ENCODE results near the gene KCTD21.

Gene KCTD21

GRCh38 chr11:78192223-78192719, 3.8 kb upstream of the KCTD21 start:
- no peak for TF ChIP-seq TAF1 (IDR thresholded peaks at IDR 0.05; ENCODE audit: borderline replicate concordance, insufficient read depth, low read length)
- TF ChIP-seq REST (IDR thresholded peaks at IDR 0.05; ENCODE audit: insufficient read depth in 1 of 2, low read depth in 2 of 2, low read length in 2 of 2) = no peak
- TF ChIP-seq SIN3A (IDR thresholded peaks at IDR 0.05; ENCODE audit: borderline replicate concordance, insufficient read depth, low read length) = no peak
- no peak for TF ChIP-seq POLR2AphosphoS5 (IDR thresholded peaks at IDR 0.05; ENCODE audit: low read depth, low read length)
- no peak for TF ChIP-seq FOXP2 (optimal IDR thresholded peaks at IDR 0.05; ENCODE audit: borderline replicate concordance, extremely low read depth, extremely low read length, insufficient read depth)

- no peak for TF ChIP-seq REST (IDR thresholded peaks at IDR 0.05; ENCODE audit: insufficient read depth in 1 of 2, low read depth in 2 of 2, low read length in 2 of 2)
- no peak for TF ChIP-seq TAF1 (IDR thresholded peaks at IDR 0.05; ENCODE audit: borderline replicate concordance, insufficient read depth, low read length)
- TF ChIP-seq FOXP2 (optimal IDR thresholded peaks at IDR 0.05; ENCODE audit: borderline replicate concordance, extremely low read depth, extremely low read length, insufficient read depth) = no peak
- no peak for TF ChIP-seq POLR2AphosphoS5 (IDR thresholded peaks at IDR 0.05; ENCODE audit: low read depth, low read length)
- TF ChIP-seq SIN3A (IDR thresholded peaks at IDR 0.05; ENCODE audit: borderline replicate concordance, insufficient read depth, low read length) = no peak
These were observed 2.6 kb upstream of the KCTD21 start for GRCh38 chr11:78190871-78191538.

- TF ChIP-seq TAF1 (IDR thresholded peaks at IDR 0.05; ENCODE audit: borderline replicate concordance, insufficient read depth, low read length) (no peak), FOXP2 (optimal IDR thresholded peaks at IDR 0.05; ENCODE audit: borderline replicate concordance, extremely low read depth, extremely low read length, insufficient read depth) (no peak), REST (IDR thresholded peaks at IDR 0.05; ENCODE audit: insufficient read depth in 1 of 2, low read depth in 2 of 2, low read length in 2 of 2) (no peak), POLR2AphosphoS5 (IDR thresholded peaks at IDR 0.05; ENCODE audit: low read depth, low read length) (no peak), SIN3A (IDR thresholded peaks at IDR 0.05; ENCODE audit: borderline replicate concordance, insufficient read depth, low read length) (no peak)
These were observed 1.9 kb upstream of the KCTD21 start for GRCh38 chr11:78190374-78190773.

GRCh38 chr11:78189851-78190250, 1.4 kb upstream of the KCTD21 start:
- TF ChIP-seq TAF1 (IDR thresholded peaks at IDR 0.05; ENCODE audit: borderline replicate concordance, insufficient read depth, low read length) = no peak
- no peak for TF ChIP-seq POLR2AphosphoS5 (IDR thresholded peaks at IDR 0.05; ENCODE audit: low read depth, low read length)
- no peak for TF ChIP-seq FOXP2 (optimal IDR thresholded peaks at IDR 0.05; ENCODE audit: borderline replicate concordance, extremely low read depth, extremely low read length, insufficient read depth)
- TF ChIP-seq SIN3A (IDR thresholded peaks at IDR 0.05; ENCODE audit: borderline replicate concordance, insufficient read depth, low read length) = no peak
- TF ChIP-seq REST (IDR thresholded peaks at IDR 0.05; ENCODE audit: insufficient read depth in 1 of 2, low read depth in 2 of 2, low read length in 2 of 2) = no peak
